ENCODE data around the gene TSPAN3. TPM values are rescaled to one million over a fixed set of nuclear protein-coding genes. Genes with fewer than 3 reads are reported as not detected.

The TSPAN3 gene
- total and polyA plus RNA-seq, 10 of the 15 experiments (the other 5 are each of a cell fraction or from before 2014, with no cell fraction given), result 18.9 to 114 (median 57.2) TPM

DNA sequence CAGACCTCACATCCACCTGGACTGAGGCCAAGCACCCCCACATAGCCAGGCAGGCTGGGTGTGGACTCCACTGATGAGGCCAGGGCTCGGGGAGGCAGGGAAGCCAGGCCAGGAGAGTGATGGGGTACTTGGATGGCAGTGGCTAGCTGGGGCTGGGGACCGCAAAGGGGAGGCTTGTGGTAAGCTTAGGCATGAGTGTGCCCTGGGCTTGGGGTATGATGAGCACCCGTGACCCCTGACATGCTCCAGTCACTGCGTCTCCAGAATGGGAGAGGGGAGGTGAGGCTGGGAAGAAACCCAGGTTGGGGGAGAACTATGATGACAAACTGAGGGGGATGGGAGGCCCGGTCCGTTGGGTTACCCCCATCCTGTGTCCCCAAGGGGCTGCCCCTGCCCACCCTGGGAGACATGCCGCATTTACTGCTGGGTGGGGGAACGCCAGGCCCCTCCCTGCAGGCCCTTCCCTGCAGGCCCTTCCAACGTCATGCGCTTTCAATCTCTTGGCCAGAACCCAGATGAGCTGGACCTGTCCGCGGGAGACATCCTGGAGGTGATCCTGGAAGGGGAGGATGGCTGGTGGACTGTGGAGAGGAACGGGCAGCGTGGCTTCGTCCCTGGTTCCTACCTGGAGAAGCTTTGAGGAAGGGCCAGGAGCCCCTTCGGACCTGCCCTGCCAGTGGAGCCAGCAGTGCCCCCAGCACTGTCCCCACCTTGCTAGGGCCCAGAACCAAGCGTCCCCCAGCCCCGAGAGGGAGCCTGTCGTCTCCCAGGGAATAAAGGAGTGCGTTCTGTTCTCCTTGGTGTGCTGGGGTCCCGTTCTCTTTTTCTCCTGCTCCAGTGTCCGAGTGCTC is 34.1 kb downstream of the TSPAN3 start:
- Histone ChIP-seq H3K9me3 (replicated peaks; ENCODE audit: control insufficient read depth, insufficient read depth, low read length) (no peaks in the 10 kb centered on the region; the same call in 2 of the 3 replicates), H4K20me1 (ENCODE audit: control insufficient read depth, insufficient read depth) (no peaks in the 10 kb centered on the region), H3K9ac (ENCODE audit: control insufficient read depth, insufficient read depth, low read length) (no peak overlapping the region), H3K27me3 (replicated peaks in 1 of 2; ENCODE audit: control insufficient read depth in 2 of 2, insufficient read depth in 2 of 2, low read length in 1 of 2) (no peaks in the 10 kb centered on the region), H3K79me2 (ENCODE audit: control insufficient read depth, insufficient read depth, low read length) (no peaks in the 10 kb centered on the region), H3K4me1 (ENCODE audit: control insufficient read depth, insufficient read depth, low read length) (no peaks in the 10 kb centered on the region), H2AFZ (ENCODE audit: control insufficient read depth, low read depth, low read length) (no peak overlapping the region), H3K27ac (ENCODE audit: control insufficient read depth, insufficient read depth) (no peak overlapping the region), H3K36me3 (ENCODE audit: control insufficient read depth in 2 of 2, insufficient read depth in 2 of 2, low read length in 1 of 2) (peaks cover 0 to 4% of the 10 kb centered on the region in 2 experiments; a peak in 3 of 4 replicates), H3K4me2 (ENCODE audit: control insufficient read depth, insufficient read depth) (no peak overlapping the region), H3K4me3 (no peak overlapping the region)
- no peak for TF ChIP-seq YY1 (IDR thresholded peaks at IDR 0.05; ENCODE audit: low read depth, low read length)
- peak; percentile 57; the same call in 1 of the 2 replicates for TF ChIP-seq POLR2A (IDR thresholded peaks at IDR 0.05; ENCODE audit: low read depth, low read length)
- SMC1A ChIA-PET (ENCODE audit: uncharacterized antibody, unreplicated experiment), result interaction anchor here (22.2 kb wide), 1 partner anchor 63 kb away, joined by 375 read pairs; no protein-coding TSS in a partner anchor
- WGBS (ENCODE audit: insufficient coverage, insufficient replicate concordance, low lambda C conversion rate, missing lambda C conversion rate), result 90% methylated on average over 19 of the region's 22 CpGs
- no TSS peak for BruUV-seq (replicated peaks)
- intact Hi-C loops (cut with micrococcal nuclease; ENCODE audit: unreplicated experiment) (no loop called here), in situ Hi-C loops (cut with MboI) (no loop called here)
- no peak for FAIRE-seq
- POLR2A ChIA-PET, result no interaction called here
- no peak for DNase-seq (ENCODE audit: low read depth, low spot score)
- CTCF ChIA-PET, result interaction anchor here (0.6 to 17.4 kb wide), 4 partner anchors 14 to 74 kb away, joined by 3 to 483 read pairs (median 11); no protein-coding TSS in a partner anchor
- RAD21 ChIA-PET (ENCODE audit: unreplicated experiment), result interaction anchor here (1.3 to 9.5 kb wide), 2 partner anchors 63 to 66 kb away, joined by 3 to 189 read pairs; no protein-coding TSS in a partner anchor
- no peak for ATAC-seq

- 81% methylated on average over 13 of the region's 13 CpGs for WGBS (ENCODE audit: insufficient coverage, insufficient replicate concordance, low lambda C conversion rate, missing lambda C conversion rate)
- ATAC-seq, result no peak
- Histone ChIP-seq H2AFZ (ENCODE audit: control insufficient read depth, low read depth, low read length) (no peak overlapping the region), H3K9me3 (replicated peaks; ENCODE audit: control insufficient read depth, insufficient read depth, low read length) (no peaks in the 10 kb centered on the region; the same call in 2 of the 3 replicates), H3K27me3 (replicated peaks in 1 of 2; ENCODE audit: control insufficient read depth in 2 of 2, insufficient read depth in 2 of 2, low read length in 1 of 2) (no peaks in the 10 kb centered on the region), H3K4me3 (no peak overlapping the region), H3K9ac (ENCODE audit: control insufficient read depth, insufficient read depth, low read length) (no peak overlapping the region), H3K4me1 (ENCODE audit: control insufficient read depth, insufficient read depth, low read length) (no peaks in the 10 kb centered on the region), H3K36me3 (ENCODE audit: control insufficient read depth in 2 of 2, insufficient read depth in 2 of 2, low read length in 1 of 2) (peaks cover 0 to 4% of the 10 kb centered on the region in 2 experiments; a peak in 3 of 4 replicates), H3K4me2 (ENCODE audit: control insufficient read depth, insufficient read depth) (no peak overlapping the region), H3K27ac (ENCODE audit: control insufficient read depth, insufficient read depth) (no peak overlapping the region), H4K20me1 (ENCODE audit: control insufficient read depth, insufficient read depth) (no peaks in the 10 kb centered on the region), H3K79me2 (ENCODE audit: control insufficient read depth, insufficient read depth, low read length) (no peaks in the 10 kb centered on the region)
- intact Hi-C loops (cut with micrococcal nuclease; ENCODE audit: unreplicated experiment), result no loop called here
- ChIA-PET CTCF (interaction anchor here (0.6 to 17.4 kb wide), 6 partner anchors 13 to 461 kb away, joined by 3 to 483 read pairs (median 6); no protein-coding TSS in a partner anchor), POLR2A (no interaction called here), SMC1A (ENCODE audit: uncharacterized antibody, unreplicated experiment) (interaction anchor here (22.2 kb wide), 1 partner anchor 62 kb away, joined by 375 read pairs; no protein-coding TSS in a partner anchor), RAD21 (ENCODE audit: unreplicated experiment) (interaction anchor here (1.3 to 9.5 kb wide), 2 partner anchors 62 to 66 kb away, joined by 3 to 189 read pairs; no protein-coding TSS in a partner anchor)
- no peak for DNase-seq (ENCODE audit: low read depth, low spot score)
- no TSS peak for BruUV-seq (replicated peaks)
- no peak for FAIRE-seq
- in situ Hi-C loops (cut with MboI), result no loop called here
- TF ChIP-seq, protein P1, sequence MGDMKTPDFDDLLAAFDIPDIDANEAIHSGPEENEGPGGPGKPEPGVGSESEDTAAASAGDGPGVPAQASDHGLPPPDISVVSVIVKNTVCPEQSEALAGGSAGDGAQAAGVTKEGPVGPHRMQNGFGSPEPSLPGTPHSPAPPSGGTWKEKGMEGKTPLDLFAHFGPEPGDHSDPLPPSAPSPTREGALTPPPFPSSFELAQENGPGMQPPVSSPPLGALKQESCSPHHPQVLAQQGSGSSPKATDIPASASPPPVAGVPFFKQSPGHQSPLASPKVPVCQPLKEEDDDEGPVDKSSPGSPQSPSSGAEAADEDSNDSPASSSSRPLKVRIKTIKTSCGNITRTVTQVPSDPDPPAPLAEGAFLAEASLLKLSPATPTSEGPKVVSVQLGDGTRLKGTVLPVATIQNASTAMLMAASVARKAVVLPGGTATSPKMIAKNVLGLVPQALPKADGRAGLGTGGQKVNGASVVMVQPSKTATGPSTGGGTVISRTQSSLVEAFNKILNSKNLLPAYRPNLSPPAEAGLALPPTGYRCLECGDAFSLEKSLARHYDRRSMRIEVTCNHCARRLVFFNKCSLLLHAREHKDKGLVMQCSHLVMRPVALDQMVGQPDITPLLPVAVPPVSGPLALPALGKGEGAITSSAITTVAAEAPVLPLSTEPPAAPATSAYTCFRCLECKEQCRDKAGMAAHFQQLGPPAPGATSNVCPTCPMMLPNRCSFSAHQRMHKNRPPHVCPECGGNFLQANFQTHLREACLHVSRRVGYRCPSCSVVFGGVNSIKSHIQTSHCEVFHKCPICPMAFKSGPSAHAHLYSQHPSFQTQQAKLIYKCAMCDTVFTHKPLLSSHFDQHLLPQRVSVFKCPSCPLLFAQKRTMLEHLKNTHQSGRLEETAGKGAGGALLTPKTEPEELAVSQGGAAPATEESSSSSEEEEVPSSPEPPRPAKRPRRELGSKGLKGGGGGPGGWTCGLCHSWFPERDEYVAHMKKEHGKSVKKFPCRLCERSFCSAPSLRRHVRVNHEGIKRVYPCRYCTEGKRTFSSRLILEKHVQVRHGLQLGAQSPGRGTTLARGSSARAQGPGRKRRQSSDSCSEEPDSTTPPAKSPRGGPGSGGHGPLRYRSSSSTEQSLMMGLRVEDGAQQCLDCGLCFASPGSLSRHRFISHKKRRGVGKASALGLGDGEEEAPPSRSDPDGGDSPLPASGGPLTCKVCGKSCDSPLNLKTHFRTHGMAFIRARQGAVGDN (IDR thresholded peaks at IDR 0.05), result no peak
- peak; percentile 65 for TF ChIP-seq POLR2A (IDR thresholded peaks at IDR 0.05; ENCODE audit: low read depth, low read length)
Measured at GRCh38 chr15:77035999-77036471, 34.9 kb downstream of the TSPAN3 start.
